ENCODE data around the gene CACNA1G.

CACNA1G gene

GRCh38 chr17:50570528-50570927 lies 10.0 kb downstream of the CACNA1G start:
- H3K9me3 ChIP-seq (ENCODE audit: control insufficient read depth, insufficient read depth, low read length): no peaks in the 10 kb centered on the region
- H3K4me3 ChIP-seq (ENCODE audit: low read depth, low read length): no peak overlapping the region
- peaks cover 19% of the 10 kb centered on the region for H3K27me3 ChIP-seq (ENCODE audit: control insufficient read depth, insufficient read depth, low read length)
- H3K36me3 ChIP-seq (ENCODE audit: control insufficient read depth, insufficient read depth, low read length): no peaks in the 10 kb centered on the region
- H3K27ac ChIP-seq (ENCODE audit: low read depth, low read length): no peak overlapping the region
- no peak overlapping the region for H3K9ac ChIP-seq (ENCODE audit: low read depth, low read length)
- H3K4me1 ChIP-seq (ENCODE audit: control insufficient read depth, insufficient read depth, low read length): peaks cover 4% of the 10 kb centered on the region; the same call in 1 of the 2 replicates

GRCh38 chr17:50571681-50572080 lies 11.2 kb downstream of the CACNA1G start:
- H3K36me3 ChIP-seq (ENCODE audit: control insufficient read depth, insufficient read depth, low read length): no peaks in the 10 kb centered on the region
- H3K9ac ChIP-seq (ENCODE audit: low read depth, low read length): no peak overlapping the region
- no peaks in the 10 kb centered on the region for H3K9me3 ChIP-seq (ENCODE audit: control insufficient read depth, insufficient read depth, low read length)
- no peak overlapping the region for H3K27ac ChIP-seq (ENCODE audit: low read depth, low read length)
- H3K4me1 ChIP-seq (ENCODE audit: control insufficient read depth, insufficient read depth, low read length): peaks cover 4% of the 10 kb centered on the region; the same call in 1 of the 2 replicates
- peaks cover 8% of the 10 kb centered on the region for H3K27me3 ChIP-seq (ENCODE audit: control insufficient read depth, insufficient read depth, low read length)
- H3K4me3 ChIP-seq (ENCODE audit: low read depth, low read length): no peak overlapping the region

- Histone ChIP-seq H3K9me3 (ENCODE audit: control insufficient read depth, insufficient read depth, low read length) (no peaks in the 10 kb centered on the region), H3K27me3 (ENCODE audit: control insufficient read depth, insufficient read depth, low read length) (no peaks in the 10 kb centered on the region; the same call in 1 of the 2 replicates), H3K4me3 (ENCODE audit: low read depth, low read length) (no peak overlapping the region), H3K36me3 (ENCODE audit: control insufficient read depth, insufficient read depth, low read length) (no peaks in the 10 kb centered on the region), H3K27ac (ENCODE audit: low read depth, low read length) (no peak overlapping the region), H3K9ac (ENCODE audit: low read depth, low read length) (no peak overlapping the region), H3K4me1 (ENCODE audit: control insufficient read depth, insufficient read depth, low read length) (peaks cover 4% of the 10 kb centered on the region; the same call in 1 of the 2 replicates)
Observed at GRCh38 chr17:50572541-50572940, 12.0 kb downstream of the CACNA1G start.

- H3K36me3 ChIP-seq (ENCODE audit: control insufficient read depth, insufficient read depth, low read length): no peaks in the 10 kb centered on the region
- no peak overlapping the region for H3K9ac ChIP-seq (ENCODE audit: low read depth, low read length)
- H3K4me1 ChIP-seq (ENCODE audit: control insufficient read depth, insufficient read depth, low read length): peaks cover 4% of the 10 kb centered on the region; the same call in 1 of the 2 replicates
- H3K27ac ChIP-seq (ENCODE audit: low read depth, low read length): no peak overlapping the region
- no peaks in the 10 kb centered on the region for H3K9me3 ChIP-seq (ENCODE audit: control insufficient read depth, insufficient read depth, low read length)
- no peaks in the 10 kb centered on the region for H3K27me3 ChIP-seq (ENCODE audit: control insufficient read depth, insufficient read depth, low read length)
- H3K4me3 ChIP-seq (ENCODE audit: low read depth, low read length): no peak overlapping the region
Observed at GRCh38 chr17:50573866-50574611, 13.5 kb downstream of the CACNA1G start.

GRCh38 chr17:50575581-50576210 lies 15.2 kb downstream of the CACNA1G start:
- H3K4me1 ChIP-seq (ENCODE audit: control insufficient read depth, insufficient read depth, low read length): 0 out of 2 replicates have a peak, but pooled peaks cover 4% of the 10 kb centered on the region
- H3K27ac ChIP-seq (ENCODE audit: low read depth, low read length): no peak overlapping the region
- no peak overlapping the region for H3K4me3 ChIP-seq (ENCODE audit: low read depth, low read length)
- no peaks in the 10 kb centered on the region for H3K9me3 ChIP-seq (ENCODE audit: control insufficient read depth, insufficient read depth, low read length)
- H3K9ac ChIP-seq (ENCODE audit: low read depth, low read length): no peak overlapping the region
- H3K36me3 ChIP-seq (ENCODE audit: control insufficient read depth, insufficient read depth, low read length): no peaks in the 10 kb centered on the region
- H3K27me3 ChIP-seq (ENCODE audit: control insufficient read depth, insufficient read depth, low read length): no peaks in the 10 kb centered on the region

GRCh38 chr17:50576864-50577263 lies 16.3 kb downstream of the CACNA1G start:
- Histone ChIP-seq H3K9ac (ENCODE audit: low read depth, low read length) (no peak overlapping the region), H3K4me3 (ENCODE audit: low read depth, low read length) (no peak overlapping the region), H3K27ac (ENCODE audit: low read depth, low read length) (no peak overlapping the region), H3K9me3 (ENCODE audit: control insufficient read depth, insufficient read depth, low read length) (no peaks in the 10 kb centered on the region), H3K27me3 (ENCODE audit: control insufficient read depth, insufficient read depth, low read length) (no peaks in the 10 kb centered on the region), H3K4me1 (ENCODE audit: control insufficient read depth, insufficient read depth, low read length) (peaks cover 5% of the 10 kb centered on the region), H3K36me3 (ENCODE audit: control insufficient read depth, insufficient read depth, low read length) (no peaks in the 10 kb centered on the region)

GRCh38 chr17:50577451-50577954 lies 17.0 kb downstream of the CACNA1G start:
- Histone ChIP-seq H3K4me1 (ENCODE audit: control insufficient read depth, insufficient read depth, low read length) (peaks cover 5% of the 10 kb centered on the region), H3K27me3 (ENCODE audit: control insufficient read depth, insufficient read depth, low read length) (no peaks in the 10 kb centered on the region), H3K4me3 (ENCODE audit: low read depth, low read length) (no peak overlapping the region)

GRCh38 chr17:50578173-50578572 lies 17.7 kb downstream of the CACNA1G start:
- H3K36me3 ChIP-seq (ENCODE audit: control insufficient read depth, insufficient read depth, low read length): no peaks in the 10 kb centered on the region

More at GRCh38 chr17:50577451-50577954, 17.0 kb downstream of the CACNA1G start:
- Histone ChIP-seq H3K27ac (ENCODE audit: low read depth, low read length) (no peak overlapping the region), H3K9ac (ENCODE audit: low read depth, low read length) (no peak overlapping the region), H3K36me3 (ENCODE audit: control insufficient read depth, insufficient read depth, low read length) (no peaks in the 10 kb centered on the region), H3K9me3 (ENCODE audit: control insufficient read depth, insufficient read depth, low read length) (no peaks in the 10 kb centered on the region)

GRCh38 chr17:50579399-50579798 lies 18.9 kb downstream of the CACNA1G start:
- no peaks in the 10 kb centered on the region for H3K36me3 ChIP-seq (ENCODE audit: control insufficient read depth, insufficient read depth, low read length)
- no peak overlapping the region for H3K27ac ChIP-seq (ENCODE audit: low read depth, low read length)
- H3K9ac ChIP-seq (ENCODE audit: low read depth, low read length): no peak overlapping the region
- H3K4me3 ChIP-seq (ENCODE audit: low read depth, low read length): no peak overlapping the region
- peaks cover 11% of the 10 kb centered on the region for H3K4me1 ChIP-seq (ENCODE audit: control insufficient read depth, insufficient read depth, low read length)
- H3K27me3 ChIP-seq (ENCODE audit: control insufficient read depth, insufficient read depth, low read length): no peaks in the 10 kb centered on the region
- H3K9me3 ChIP-seq (ENCODE audit: control insufficient read depth, insufficient read depth, low read length): no peaks in the 10 kb centered on the region

More at GRCh38 chr17:50578173-50578572, 17.7 kb downstream of the CACNA1G start:
- H3K27ac ChIP-seq (ENCODE audit: low read depth, low read length): no peak overlapping the region
- H3K4me3 ChIP-seq (ENCODE audit: low read depth, low read length): no peak overlapping the region
- H3K9me3 ChIP-seq (ENCODE audit: control insufficient read depth, insufficient read depth, low read length): no peaks in the 10 kb centered on the region
- H3K27me3 ChIP-seq (ENCODE audit: control insufficient read depth, insufficient read depth, low read length): no peaks in the 10 kb centered on the region
- no peak overlapping the region for H3K9ac ChIP-seq (ENCODE audit: low read depth, low read length)
- peaks cover 5% of the 10 kb centered on the region for H3K4me1 ChIP-seq (ENCODE audit: control insufficient read depth, insufficient read depth, low read length)

GRCh38 chr17:50580646-50581045 lies 20.1 kb downstream of the CACNA1G start:
- Histone ChIP-seq H3K27me3 (ENCODE audit: control insufficient read depth, insufficient read depth, low read length) (no peaks in the 10 kb centered on the region), H3K9me3 (ENCODE audit: control insufficient read depth, insufficient read depth, low read length) (no peaks in the 10 kb centered on the region), H3K4me3 (ENCODE audit: low read depth, low read length) (no peak overlapping the region), H3K36me3 (ENCODE audit: control insufficient read depth, insufficient read depth, low read length) (no peaks in the 10 kb centered on the region), H3K4me1 (ENCODE audit: control insufficient read depth, insufficient read depth, low read length) (peaks cover 11% of the 10 kb centered on the region), H3K9ac (ENCODE audit: low read depth, low read length) (no peak overlapping the region), H3K27ac (ENCODE audit: low read depth, low read length) (no peak overlapping the region)

- H3K4me1 ChIP-seq (ENCODE audit: control insufficient read depth, insufficient read depth, low read length): peaks cover 11% of the 10 kb centered on the region
- H3K36me3 ChIP-seq (ENCODE audit: control insufficient read depth, insufficient read depth, low read length): no peaks in the 10 kb centered on the region
- no peak overlapping the region for H3K27ac ChIP-seq (ENCODE audit: low read depth, low read length)
- H3K9ac ChIP-seq (ENCODE audit: low read depth, low read length): no peak overlapping the region
- no peak overlapping the region for H3K4me3 ChIP-seq (ENCODE audit: low read depth, low read length)
- no peaks in the 10 kb centered on the region for H3K9me3 ChIP-seq (ENCODE audit: control insufficient read depth, insufficient read depth, low read length)
- H3K27me3 ChIP-seq (ENCODE audit: control insufficient read depth, insufficient read depth, low read length): no peaks in the 10 kb centered on the region
Observed at GRCh38 chr17:50581316-50581715, 20.8 kb downstream of the CACNA1G start.
